GM19395 (cell line): ENCODE measurements around the gene MYBPH.

Experiments
- ATAC-seq: cut with Tn5 transposase; IDR thresholded peaks from one replicate; pipeline ENCODE4 v1.9.1; 2021; ENCODE audit warnings: mild to moderate bottlenecking, moderate library complexity; ENCODE audit not compliant: unreplicated experiment

Gene MYBPH

GRCh38 chr1:203150511-203151297 lies 24.9 kb downstream of the MYBPH start:
- ATAC-seq: no peak

GRCh38 chr1:203149188-203149840 lies 26.3 kb downstream of the MYBPH start:
- ATAC-seq: no peak

GRCh38 chr1:203148579-203148978 lies 27.0 kb downstream of the MYBPH start:
- ATAC-seq: no peak

GRCh38 chr1:203148127-203148526 lies 27.5 kb downstream of the MYBPH start:
- ATAC-seq: no peak

- no peak for ATAC-seq
These were observed 28.2 kb downstream of the MYBPH start for GRCh38 chr1:203147376-203147775.

GRCh38 chr1:203146537-203146936 lies 29.1 kb downstream of the MYBPH start:
- no peak for ATAC-seq

- no peak for ATAC-seq
These were observed 29.6 kb downstream of the MYBPH start for GRCh38 chr1:203146042-203146369.

GRCh38 chr1:203145321-203146041 lies 30.1 kb downstream of the MYBPH start:
- no peak for ATAC-seq

GRCh38 chr1:203144661-203145060 lies 31.0 kb downstream of the MYBPH start:
- ATAC-seq: no peak

GRCh38 chr1:203143641-203144040 lies 32.0 kb downstream of the MYBPH start:
- ATAC-seq: no peak

- ATAC-seq: no peak
These were observed 32.8 kb downstream of the MYBPH start for GRCh38 chr1:203142684-203143408.

GRCh38 chr1:203142124-203142523 lies 33.5 kb downstream of the MYBPH start:
- ATAC-seq: no peak

- ATAC-seq: no peak
These were observed 34.7 kb downstream of the MYBPH start for GRCh38 chr1:203140743-203141520.

- no peak for ATAC-seq
These were observed 35.6 kb downstream of the MYBPH start for GRCh38 chr1:203139976-203140475.

- ATAC-seq: no peak
These were observed 37.6 kb downstream of the MYBPH start for GRCh38 chr1:203138066-203138465.

GRCh38 chr1:203137324-203137723 lies 38.3 kb downstream of the MYBPH start:
- ATAC-seq: no peak

- no peak for ATAC-seq
These were observed 39.1 kb downstream of the MYBPH start for GRCh38 chr1:203136409-203137042.

GRCh38 chr1:203135636-203136305 lies 39.9 kb downstream of the MYBPH start:
- ATAC-seq: no peak

GRCh38 chr1:203133970-203134725 lies 41.5 kb downstream of the MYBPH start:
- no peak for ATAC-seq
